ENCODE measurements around the gene DBP.

GRCh38 chr19:48619692-48620585 lies 17.2 kb downstream of the DBP start:
- no peak for TF ChIP-seq EZH2phosphoT487 (IDR thresholded peaks at IDR 0.05; ENCODE audit: insufficient read depth, low read depth)
- TF ChIP-seq EZH2 (IDR thresholded peaks at IDR 0.05; ENCODE audit: insufficient read depth, poor library complexity, severe bottlenecking), result no peak

All from GM23248 (cell line).